H9 (cell line): Measurements from ENCODE around the gene MATK. TPM values are rescaled to one million over a fixed set of nuclear protein-coding genes. Genes with fewer than 3 reads are reported as not detected.

ENCODE experiments used
- DNase-seq: peaks from one replicate; pipeline ENCODE4 v3.0.0-alpha.2; 2017
- H2AFZ ChIP-seq: one replicate; pipeline ENCODE4 v1.6.1; 2013; ENCODE audit warnings: mild to moderate bottlenecking, low read length, control low read depth, moderate library complexity
- H2AK5ac ChIP-seq: 2 replicates; pipeline ENCODE4 v1.6.1; 2013; ENCODE audit warnings: low read length, control low read depth, mixed read lengths; ENCODE audit not compliant: insufficient read length
- H2BK120ac ChIP-seq: one replicate; pipeline ENCODE4 v1.6.1; 2013; ENCODE audit warnings: low read depth, mild to moderate bottlenecking, low read length, control low read depth, inconsistent platforms; ENCODE audit not compliant: poor library complexity, severe bottlenecking
- H2BK12ac ChIP-seq: 2 replicates; pipeline ENCODE4 v1.6.1; 2013; ENCODE audit warnings: low read length, control low read depth, mixed read lengths, low read depth; ENCODE audit not compliant: insufficient read length
- H2BK15ac ChIP-seq: 2 replicates; pipeline ENCODE4 v1.6.1; 2013; ENCODE audit warnings: low read depth, low read length, control low read depth
- H2BK20ac ChIP-seq: one replicate; pipeline ENCODE4 v1.6.1; 2013; ENCODE audit warnings: low read depth, mild to moderate bottlenecking, low read length, control low read depth, inconsistent platforms; ENCODE audit not compliant: poor library complexity, severe bottlenecking
- H2BK5ac ChIP-seq: 2 replicates; pipeline ENCODE4 v1.6.1; 2013; ENCODE audit warnings: low read length, control low read depth, mixed read lengths; ENCODE audit not compliant: insufficient read length
- H3K14ac ChIP-seq: 2 replicates; pipeline ENCODE4 v1.6.1; 2013; ENCODE audit warnings: low read length, control low read depth; ENCODE audit not compliant: insufficient read depth
- H3K18ac ChIP-seq: 2 replicates; pipeline ENCODE4 v1.6.1; 2013; ENCODE audit warnings: low read depth, mild to moderate bottlenecking, mixed read lengths, low read length, control low read depth; ENCODE audit not compliant: insufficient read length
- H3K23ac ChIP-seq: 2 replicates; pipeline ENCODE4 v1.6.1; 2013; ENCODE audit warnings: low read length, control low read depth, mixed read lengths, low read depth; ENCODE audit not compliant: insufficient read length
- H3K23me2 ChIP-seq: 2 replicates; pipeline ENCODE4 v1.6.1; 2013; ENCODE audit warnings: low read depth, mild to moderate bottlenecking, mixed read lengths, low read length, control low read depth; ENCODE audit not compliant: insufficient read length, poor library complexity, severe bottlenecking
- H3K27ac ChIP-seq: 2 replicates; pipeline ENCODE4 v1.5.1; 2013; ENCODE audit warnings: low read length, control low read depth, mixed read lengths, low read depth; ENCODE audit not compliant: insufficient read length
- H3K27me3 ChIP-seq: 2 replicates; pipeline ENCODE4 v1.6.1; 2013; ENCODE audit warnings: low read length, control low read depth, inconsistent platforms; ENCODE audit not compliant: insufficient read depth
- H3K4ac ChIP-seq: 2 replicates; pipeline ENCODE4 v1.6.1; 2013; ENCODE audit warnings: low read depth, mild to moderate bottlenecking, control low read depth, inconsistent platforms, low read length, moderate library complexity
- H3K4me1 ChIP-seq: 2 replicates; pipeline ENCODE4 v1.6.1; 2013; ENCODE audit warnings: low read length, control low read depth, inconsistent platforms; ENCODE audit not compliant: insufficient read depth
- H3K4me2 ChIP-seq: 2 replicates; pipeline ENCODE4 v1.6.1; 2013; ENCODE audit warnings: low read length, control low read depth, mixed read lengths; ENCODE audit not compliant: insufficient read length, insufficient read depth
- H3K56ac ChIP-seq: 2 replicates; pipeline ENCODE4 v1.6.1; 2013; ENCODE audit warnings: low read depth, mild to moderate bottlenecking, mixed read lengths, low read length, control low read depth; ENCODE audit not compliant: insufficient read length
- H3K79me1 ChIP-seq: 2 replicates; pipeline ENCODE4 v1.6.1; 2013; ENCODE audit warnings: low read depth, mild to moderate bottlenecking, moderate library complexity, low read length, control low read depth, inconsistent platforms; ENCODE audit not compliant: insufficient read depth, poor library complexity, severe bottlenecking
- H3K79me2 ChIP-seq: 2 replicates; pipeline ENCODE4 v1.6.1; 2013; ENCODE audit warnings: low read length, control low read depth, inconsistent platforms; ENCODE audit not compliant: insufficient read depth
- H3K9ac ChIP-seq: 2 replicates; pipeline ENCODE4 v1.6.1; 2013; ENCODE audit warnings: low read length, control low read depth, mixed read lengths; ENCODE audit not compliant: insufficient read length; ENCODE audit errors: extremely low read depth
- H3K9me3 ChIP-seq: one replicate; pipeline ENCODE4 v1.6.1; 2013; ENCODE audit warnings: low read depth, low read length, inconsistent platforms; ENCODE audit not compliant: control insufficient read depth
- H3T11ph ChIP-seq: one replicate; pipeline ENCODE4 v1.6.1; 2013; ENCODE audit warnings: mild to moderate bottlenecking, low read length, control low read depth, inconsistent platforms
- H4K20me1 ChIP-seq: one replicate; pipeline ENCODE4 v1.6.1; 2013; ENCODE audit not compliant: control insufficient read depth, insufficient read length, insufficient read depth
- H4K5ac ChIP-seq: 2 replicates; pipeline ENCODE4 v1.6.1; 2013; ENCODE audit warnings: low read depth, mild to moderate bottlenecking, mixed read lengths, low read length, control low read depth; ENCODE audit not compliant: insufficient read length
- H4K8ac ChIP-seq: replicated peaks from 2 replicates; pipeline ENCODE4 v1.6.1; 2013; ENCODE audit warnings: low read length, control low read depth, mixed read lengths, low read depth; ENCODE audit not compliant: insufficient read length
- H4K91ac ChIP-seq: 2 replicates; pipeline ENCODE4 v1.6.1; 2013; ENCODE audit warnings: low read depth, mild to moderate bottlenecking, moderate library complexity, mixed read lengths, low read length, control low read depth; ENCODE audit not compliant: insufficient read length
- H3K27ac Mint-ChIP-seq, 3 experiments: 2 replicates in 2 of 3; 3 replicates in 1 of 3; pipeline ENCODE4 v1.8.0; 2020 to 2021; ENCODE audit warnings: mixed read lengths in 3 of 3, mild to moderate bottlenecking in 1 of 3, moderate library complexity in 1 of 3
- H3K27me3 Mint-ChIP-seq: 2 replicates; pipeline ENCODE4 v1.8.0; 2021; ENCODE audit warnings: low read depth, mild to moderate bottlenecking, moderate library complexity, mixed read lengths
- H3K36me3 Mint-ChIP-seq, 3 experiments: 2 replicates in 2 of 3; 3 replicates in 1 of 3; pipeline ENCODE4 v1.8.0; 2020 to 2021; ENCODE audit warnings: low read depth in 3 of 3, mixed read lengths in 3 of 3; ENCODE audit not compliant: insufficient read depth in 1 of 3
- H3K4me1 Mint-ChIP-seq, 2 experiments: 2 replicates each; pipeline ENCODE4 v1.8.0; 2020; ENCODE audit warnings: mixed read lengths in 2 of 2
- H3K4me3 Mint-ChIP-seq, 2 experiments: 2 replicates in 1 of 2; 3 replicates in 1 of 2; pipeline ENCODE4 v1.8.0; 2020 to 2021; ENCODE audit warnings: mild to moderate bottlenecking in 2 of 2, mixed read lengths in 2 of 2, moderate library complexity in 1 of 2
- H3K9me3 Mint-ChIP-seq, 2 experiments: 2 replicates in 1 of 2; 3 replicates in 1 of 2; pipeline ENCODE4 v1.8.0; 2020; ENCODE audit warnings: mild to moderate bottlenecking in 2 of 2, mixed read lengths in 2 of 2, moderate library complexity in 1 of 2
- WGBS: extraction: QIAGEN DNeasy Blood & Tissue Kit; methylation state at CpG from one replicate; pipeline ENCODE4 v1.1.7; 2013; ENCODE audit warnings: missing lambda C conversion rate, low lambda C conversion rate, mixed read lengths; ENCODE audit not compliant: insufficient read length; ENCODE audit errors: extremely low coverage; 5-methylcytosine and 5-hydroxymethylcytosine counted together
- total RNA-seq: library from RNA; stranded (reverse); gene quantifications from 2 replicates; pipeline ENCODE4 v1.2.1, GENCODE V29; 2021
- TF ChIP-seq, protein P1 (sequence below): fragments of 200-600 bp; sonication (generic); conservative IDR thresholded peaks from 3 replicates; pipeline ENCODE4 v1.8.0; 2021; ENCODE audit warnings: antibody characterized with exemption, mild to moderate bottlenecking

The MATK gene
- total RNA-seq, 1 experiment from 2014 or later = 13.5 TPM

DNA sequence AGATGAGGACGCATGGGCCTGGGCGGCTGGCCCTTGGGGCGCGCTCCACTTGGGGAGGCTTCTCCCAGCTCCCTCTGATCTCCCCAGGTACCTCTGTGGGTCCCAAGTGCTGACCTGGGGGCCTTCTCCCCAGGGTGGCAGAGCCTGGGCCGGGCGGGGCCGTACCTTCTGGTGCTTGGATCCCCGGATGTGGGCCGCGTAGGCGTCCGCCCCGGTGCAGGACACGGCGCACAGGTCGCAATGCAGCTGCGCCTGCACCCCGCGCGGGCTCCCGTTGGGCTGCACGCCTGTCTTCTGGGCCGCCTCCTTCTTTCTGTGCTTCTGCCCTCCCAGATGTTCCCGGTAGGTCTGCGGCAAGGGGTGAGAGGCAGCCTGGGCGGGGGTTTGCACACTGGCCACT lies 41.1 kb upstream of the MATK start:
- Histone ChIP-seq H3K23ac (no peak overlapping the region), H4K20me1 (no peaks in the 10 kb centered on the region), H3K79me1 (no peaks in the 10 kb centered on the region), H3K56ac (no peak overlapping the region), H3T11ph (no peak overlapping the region), H4K5ac (no peak overlapping the region), H2BK15ac (no peak overlapping the region), H4K91ac (no peak overlapping the region), H2BK12ac (no peak overlapping the region), H2BK20ac (no peak overlapping the region), H3K9me3 (no peaks in the 10 kb centered on the region), H3K4me2 (no peak overlapping the region), H3K27ac (no peak overlapping the region), H3K4ac (no peak overlapping the region), H2BK120ac (no peak overlapping the region), H3K4me1 (no peaks in the 10 kb centered on the region), H3K14ac (no peak overlapping the region), H3K18ac (no peak overlapping the region), H3K9ac (no peak overlapping the region), H2AK5ac (no peak overlapping the region), H3K23me2 (no peaks in the 10 kb centered on the region), H3K27me3 (no peaks in the 10 kb centered on the region), H3K79me2 (no peaks in the 10 kb centered on the region), H2AFZ (no peak overlapping the region), H4K8ac (no peak overlapping the region), H2BK5ac (no peak overlapping the region)
- Mint-ChIP-seq H3K27me3 (peaks cover 15% of the 10 kb centered on the region), H3K27ac (no peak overlapping the region), H3K4me3 (no peak overlapping the region), H3K36me3 (no peaks in the 10 kb centered on the region; a peak in 1 of 7 replicates), H3K4me1 (no peaks in the 10 kb centered on the region), H3K9me3 (no peaks in the 10 kb centered on the region)
- DNase-seq = no peak
- no CpG with 5 or more reads among the region's 26 CpGs for WGBS
- TF ChIP-seq, protein P1, sequence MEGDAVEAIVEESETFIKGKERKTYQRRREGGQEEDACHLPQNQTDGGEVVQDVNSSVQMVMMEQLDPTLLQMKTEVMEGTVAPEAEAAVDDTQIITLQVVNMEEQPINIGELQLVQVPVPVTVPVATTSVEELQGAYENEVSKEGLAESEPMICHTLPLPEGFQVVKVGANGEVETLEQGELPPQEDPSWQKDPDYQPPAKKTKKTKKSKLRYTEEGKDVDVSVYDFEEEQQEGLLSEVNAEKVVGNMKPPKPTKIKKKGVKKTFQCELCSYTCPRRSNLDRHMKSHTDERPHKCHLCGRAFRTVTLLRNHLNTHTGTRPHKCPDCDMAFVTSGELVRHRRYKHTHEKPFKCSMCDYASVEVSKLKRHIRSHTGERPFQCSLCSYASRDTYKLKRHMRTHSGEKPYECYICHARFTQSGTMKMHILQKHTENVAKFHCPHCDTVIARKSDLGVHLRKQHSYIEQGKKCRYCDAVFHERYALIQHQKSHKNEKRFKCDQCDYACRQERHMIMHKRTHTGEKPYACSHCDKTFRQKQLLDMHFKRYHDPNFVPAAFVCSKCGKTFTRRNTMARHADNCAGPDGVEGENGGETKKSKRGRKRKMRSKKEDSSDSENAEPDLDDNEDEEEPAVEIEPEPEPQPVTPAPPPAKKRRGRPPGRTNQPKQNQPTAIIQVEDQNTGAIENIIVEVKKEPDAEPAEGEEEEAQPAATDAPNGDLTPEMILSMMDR = no peak
